GM12878 (cell line): ENCODE measurements around the gene PRDM2. TPM values are rescaled to one million over a fixed set of nuclear protein-coding genes. Genes with fewer than 3 reads are reported as not detected.

Experiments used
- ATAC-seq: fragments of 200-7000 bp; cut with Tn5 transposase; 3 replicates; pipeline ENCODE4 v1.9.1; 2020; ENCODE audit warnings: mild to moderate bottlenecking, moderate library complexity
- BruUV-seq: library from RNA; stranded (reverse); fragments of 400-500 nt; replicated peaks from 2 replicates; lab custom pipeline; 2021; lab: Mats Ljungman, UMichigan
- CTCF ChIA-PET: fragments of 300-600 bp; sonication (Branson Sonifier 250); formaldehyde crosslinking; extraction: SDS; loops from one replicate; lab custom pipeline; 2021; ENCODE audit warnings: inconsistent platforms; lab: Yijun Ruan, JAX
- POLR2A ChIA-PET: fragments of 350-600 bp; formaldehyde crosslinking; extraction: SDS; loops from one replicate; lab custom pipeline; 2021; ENCODE audit warnings: inconsistent platforms; lab: Charles Lee
- RAD21 ChIA-PET: fragments of 300-600 bp; sonication (Branson Sonifier 250); formaldehyde crosslinking; loops from one replicate; lab custom pipeline; 2023; ENCODE audit warnings: antibody characterized with exemption; ENCODE audit not compliant: unreplicated experiment; lab: Charles Lee
- SMC1A ChIA-PET: fragments of 300-600 bp; sonication (Branson Sonifier 250); formaldehyde crosslinking; loops from one replicate; lab custom pipeline; 2023; ENCODE audit not compliant: unreplicated experiment, uncharacterized antibody; lab: Charles Lee
- DNase-seq: peaks from one replicate; pipeline ENCODE4 v3.0.0-alpha.2; 2011; ENCODE audit warnings: low read depth, low spot score
- FAIRE-seq: peaks from 3 replicates; lab custom pipeline; 2011; peaks lifted over from hg19 to GRCh38; lab: Jason Lieb, UNC
- H2AFZ ChIP-seq: 2 replicates; pipeline ENCODE4 v1.6.0; 2011; ENCODE audit warnings: low read depth, low read length, control low read depth; ENCODE audit not compliant: control insufficient read depth
- H3K27ac ChIP-seq: 2 replicates; pipeline ENCODE4 v1.5.1; 2011; ENCODE audit warnings: control low read depth; ENCODE audit not compliant: control insufficient read depth, insufficient read depth
- H3K27me3 ChIP-seq, 2 experiments: replicated peaks in 1 of 2; 2 replicates each; pipeline versions ENCODE4 v1.6.0 to v1.6.1; 2011; ENCODE audit warnings: low read length in 1 of 2; ENCODE audit not compliant: control insufficient read depth in 2 of 2, insufficient read depth in 2 of 2
- H3K36me3 ChIP-seq, 2 experiments: 2 replicates each; pipeline ENCODE4 v1.5.1; 2011; ENCODE audit warnings: low read length in 1 of 2; ENCODE audit not compliant: control insufficient read depth in 2 of 2, insufficient read depth in 2 of 2
- H3K4me1 ChIP-seq: 2 replicates; pipeline ENCODE4 v1.6.1; 2011; ENCODE audit warnings: mild to moderate bottlenecking, low read length, moderate library complexity, mixed read lengths; ENCODE audit not compliant: control insufficient read depth, insufficient read depth
- H3K4me2 ChIP-seq: 2 replicates; pipeline ENCODE4 v1.6.0; 2011; ENCODE audit warnings: control low read depth; ENCODE audit not compliant: control insufficient read depth, insufficient read depth
- H3K4me3 ChIP-seq: fragments of 200-600 bp; sonication (generic); 2 replicates; pipeline ENCODE4 v1.5.1; 2016
- H3K79me2 ChIP-seq: 2 replicates; pipeline ENCODE4 v1.6.0; 2011; ENCODE audit warnings: low read length; ENCODE audit not compliant: control insufficient read depth, insufficient read depth
- H3K9ac ChIP-seq: 2 replicates; pipeline ENCODE4 v1.8.0; 2011; ENCODE audit warnings: low read length, control low read depth, mixed read lengths; ENCODE audit not compliant: control insufficient read depth, insufficient read depth
- H3K9me3 ChIP-seq: replicated peaks from 3 replicates; pipeline ENCODE4 v1.5.1; 2011; ENCODE audit warnings: mild to moderate bottlenecking, low read length; ENCODE audit not compliant: control insufficient read depth, insufficient read depth
- H4K20me1 ChIP-seq: 2 replicates; pipeline ENCODE4 v1.6.0; 2011; ENCODE audit not compliant: control insufficient read depth, insufficient read depth
- CTCF ChIP-seq, 3 experiments: IDR thresholded peaks in 2 of 3; conservative IDR thresholded peaks in 1 of 3; 2 replicates each; pipeline ENCODE4 v1.5.1; 2011; ENCODE audit warnings: low read depth in 3 of 3, low read length in 3 of 3, mild to moderate bottlenecking in 3 of 3, control low read depth in 2 of 3, moderate library complexity in 2 of 3, inconsistent platforms in 1 of 3, mixed read lengths in 1 of 3; ENCODE audit not compliant: control insufficient read depth in 2 of 3, insufficient read depth in 1 of 3; ENCODE audit errors: extremely low read depth in 1 of 3
- E4F1 ChIP-seq: fragments of 450-650 bp; IDR thresholded peaks from 2 replicates; pipeline ENCODE4 v1.6.1; 2018; ENCODE audit warnings: borderline replicate concordance, mild to moderate bottlenecking; ENCODE audit not compliant: partially characterized antibody
- FOS ChIP-seq: IDR thresholded peaks from 3 replicates; pipeline ENCODE4 v1.6.1; 2011; ENCODE audit warnings: borderline replicate concordance; ENCODE audit not compliant: insufficient read length; ENCODE audit errors: extremely low read depth
- HSF1 ChIP-seq: fragments of 150-350 bp; IDR thresholded peaks from 2 replicates; pipeline ENCODE4 v1.6.1; 2014; ENCODE audit warnings: mild to moderate bottlenecking, low read depth, low read length
- RAD51 ChIP-seq: fragments of 450-650 bp; IDR thresholded peaks from 2 replicates; pipeline ENCODE4 v1.6.1; 2016; ENCODE audit warnings: moderate library complexity, mild to moderate bottlenecking, inconsistent platforms
- ZNF687 ChIP-seq: fragments of 450-650 bp; IDR thresholded peaks from 2 replicates; pipeline ENCODE4 v1.6.1; 2017; ENCODE audit warnings: mild to moderate bottlenecking, moderate library complexity
- WGBS: methylation state at CpG from one replicate; pipeline ENCODE4 v1.1.6; 2016; ENCODE audit warnings: low lambda C conversion rate; ENCODE audit not compliant: insufficient replicate concordance, insufficient coverage; ENCODE audit errors: missing lambda C conversion rate; 5-methylcytosine and 5-hydroxymethylcytosine counted together
- in situ Hi-C: fragments of 300-500 bp; cut with MboI; formaldehyde crosslinking; loops from 9 replicates; pipeline ENCODE4 v1.14.3; 2018; ENCODE audit warnings: mixed read lengths
- intact Hi-C: fragments of 100-400 bp; cut with micrococcal nuclease; formaldehyde crosslinking; loops from one replicate; pipeline ENCODE4 v1.14.2; 2022; ENCODE audit not compliant: unreplicated experiment
- polyA plus RNA-seq, 11 experiments: library from polyadenylated mRNA; depleted of rRNA in 4 of 11; unstranded in 6 of 11; stranded (reverse) in 5 of 11; fragments of >200 nt; fragmentation: Nextera tagmentation in 4 of 11; fragmentation: Illumina TruSeq in 1 of 11; extraction: Ambion mirVana in 4 of 11; extraction: Trizol in 1 of 11; gene quantifications; 1 replicate in 1 of 11; 2 replicates in 10 of 11; pipeline versions ENCODE4 v1.2.1 to v1.2.3, GENCODE V29; 2011 to 2016; ENCODE audit warnings: inconsistent platforms in 2 of 11, missing spikeins in 2 of 11, low read depth in 1 of 11
- total RNA-seq, 4 experiments: library from RNA; depleted of rRNA in 3 of 4; stranded (reverse); fragments of >200 nt in 3 of 4; fragmentation: Illumina TruSeq in 1 of 4; extraction: Trizol in 1 of 4; gene quantifications; 2 replicates each; pipeline versions ENCODE4 v1.2.1 to v1.2.3, GENCODE V29; 2013 to 2021

The PRDM2 gene
- total and polyA plus RNA-seq, 10 of the 15 experiments (the other 5 are each of a cell fraction or from before 2014, with no cell fraction given) = 8.4 to 45.1 (median 23.5) TPM

GRCh38 chr1:13697738-13698137, 2.2 kb upstream of the PRDM2 start:
- intact Hi-C loops = no loop called here
- H3K27ac ChIP-seq = no peak overlapping the region
- DNase-seq = no peak
- H2AFZ ChIP-seq = no peak overlapping the region
- no peak for FAIRE-seq
- 65% methylated on average over 2 of the region's 2 CpGs for WGBS
- in situ Hi-C loops = no loop called here
- TF ChIP-seq ZNF687 (no peak), HSF1 (no peak), CTCF (IDR thresholded peaks at IDR 0.05 in 2 of 3, conservative IDR thresholded peaks at IDR 0.05 in 1 of 3; ENCODE audit: control insufficient read depth in 2 of 3, extremely low read depth in 1 of 3, insufficient read depth in 1 of 3, low read depth in 3 of 3, low read length in 3 of 3) (peak in 1 of 3 experiments; percentile 15; a peak in 1 of 6 replicates), E4F1 (no peak), RAD51 (no peak), FOS (no peak)
- RAD21 ChIA-PET = no interaction called here
- CTCF ChIA-PET = interaction anchor here (0.6 to 2.2 kb wide), 2 partner anchors 28 to 54 kb away, joined by 4 to 15 read pairs; no protein-coding TSS in a partner anchor
- peaks cover 6% of the 10 kb centered on the region for H3K4me1 ChIP-seq
- peaks cover 35% of the 10 kb centered on the region for H3K79me2 ChIP-seq
- SMC1A ChIA-PET = no interaction called here
- H4K20me1 ChIP-seq = no peaks in the 10 kb centered on the region
- POLR2A ChIA-PET = interaction anchor here (0.6 kb wide), 1 partner anchor 65 kb away, joined by 5 read pairs; no protein-coding TSS in a partner anchor
- ATAC-seq = no peak
- no peak overlapping the region for H3K4me2 ChIP-seq
- no TSS peak for BruUV-seq
- no peaks in the 10 kb centered on the region for H3K27me3 ChIP-seq
- no peak overlapping the region for H3K9ac ChIP-seq
- no peaks in the 10 kb centered on the region for H3K36me3 ChIP-seq
- no peak overlapping the region for H3K4me3 ChIP-seq
- H3K9me3 ChIP-seq = no peaks in the 10 kb centered on the region; the same call in 2 of the 3 replicates
